Astrocyte (in vitro differentiated cells and primary cell): Measurements from ENCODE around the gene CCDC141. TPM values are rescaled to one million over a fixed set of nuclear protein-coding genes. Genes with fewer than 3 reads are reported as not detected.

Experiments used
- DNase-seq: peaks from one replicate; pipeline ENCODE4 v3.0.0-alpha.2; 2010; ENCODE audit warnings: low read depth
- FAIRE-seq: peaks from 2 replicates; lab custom pipeline; 2011; peaks lifted over from hg19 to GRCh38; lab: Jason Lieb, UNC
- H2AFZ ChIP-seq: 2 replicates; pipeline ENCODE4 v1.6.0; 2012; ENCODE audit warnings: low read depth, low read length, inconsistent platforms
- H3K27ac ChIP-seq: 2 replicates; pipeline ENCODE4 v1.5.1; 2011; ENCODE audit warnings: low read depth, low read length, inconsistent platforms
- H3K27me3 ChIP-seq: 2 replicates; pipeline ENCODE4 v1.6.0; 2011; ENCODE audit warnings: low read length, inconsistent platforms; ENCODE audit not compliant: insufficient read depth
- H3K36me3 ChIP-seq: 2 replicates; pipeline ENCODE4 v1.5.1; 2011; ENCODE audit warnings: low read length, inconsistent platforms; ENCODE audit not compliant: insufficient read depth
- H3K4me1 ChIP-seq: 2 replicates; pipeline ENCODE4 v1.5.1; 2011; ENCODE audit warnings: low read length, inconsistent platforms; ENCODE audit not compliant: insufficient read depth
- H3K4me2 ChIP-seq: 2 replicates; pipeline ENCODE4 v1.6.0; 2012; ENCODE audit warnings: low read length, inconsistent platforms
- H3K4me3 ChIP-seq: 2 replicates; pipeline ENCODE4 v1.5.1; 2011; ENCODE audit warnings: low read depth, mild to moderate bottlenecking, low read length, inconsistent platforms; ENCODE audit not compliant: insufficient read depth
- H3K79me2 ChIP-seq: 2 replicates; pipeline ENCODE4 v1.6.0; 2012; ENCODE audit warnings: mild to moderate bottlenecking, low read length, inconsistent platforms; ENCODE audit not compliant: insufficient read depth
- H3K9ac ChIP-seq: 2 replicates; pipeline ENCODE4 v1.6.0; 2012; ENCODE audit warnings: mild to moderate bottlenecking, low read length, inconsistent platforms
- H3K9me3 ChIP-seq: 2 replicates; pipeline ENCODE4 v1.5.1; 2012; ENCODE audit warnings: low read depth, mild to moderate bottlenecking, low read length, inconsistent platforms; ENCODE audit not compliant: insufficient read depth
- H4K20me1 ChIP-seq: 2 replicates; pipeline ENCODE4 v1.6.0; 2012; ENCODE audit warnings: low read length, inconsistent platforms; ENCODE audit not compliant: insufficient read depth
- H3K27ac Mint-ChIP-seq: one replicate; pipeline ENCODE4 v1.8.0; 2021; ENCODE audit warnings: mild to moderate bottlenecking, mixed read lengths; ENCODE audit not compliant: unreplicated experiment
- H3K27me3 Mint-ChIP-seq: one replicate; pipeline ENCODE4 v1.8.0; 2021; ENCODE audit warnings: low read depth, mixed read lengths; ENCODE audit not compliant: unreplicated experiment
- H3K36me3 Mint-ChIP-seq: one replicate; pipeline ENCODE4 v1.8.0; 2021; ENCODE audit warnings: low read depth, mixed read lengths; ENCODE audit not compliant: unreplicated experiment
- H3K4me1 Mint-ChIP-seq: one replicate; pipeline ENCODE4 v1.8.0; 2021; ENCODE audit warnings: low read depth, mixed read lengths; ENCODE audit not compliant: unreplicated experiment
- H3K4me3 Mint-ChIP-seq: one replicate; pipeline ENCODE4 v1.8.0; 2021; ENCODE audit warnings: mild to moderate bottlenecking, moderate library complexity, mixed read lengths; ENCODE audit not compliant: unreplicated experiment
- H3K9me3 Mint-ChIP-seq: one replicate; pipeline ENCODE4 v1.8.0; 2021; ENCODE audit warnings: mild to moderate bottlenecking, mixed read lengths; ENCODE audit not compliant: unreplicated experiment
- EZH2 ChIP-seq: IDR thresholded peaks from 2 replicates; pipeline ENCODE4 v1.6.1; 2012; ENCODE audit warnings: mild to moderate bottlenecking, low read length, inconsistent platforms; ENCODE audit not compliant: insufficient read depth
- total RNA-seq: library from RNA; stranded (reverse); gene quantifications from 2 replicates; pipeline ENCODE4 v1.2.1, GENCODE V29; 2021
- TF ChIP-seq, protein P1 (sequence below): IDR thresholded peaks from 2 replicates; pipeline ENCODE4 v1.5.1; 2011; ENCODE audit warnings: low read depth, mild to moderate bottlenecking, inconsistent platforms, low read length, moderate library complexity; ENCODE audit not compliant: insufficient read depth

CCDC141 gene
- total RNA-seq, 1 donor from 2014 or later: 0.18 TPM

DNA sequence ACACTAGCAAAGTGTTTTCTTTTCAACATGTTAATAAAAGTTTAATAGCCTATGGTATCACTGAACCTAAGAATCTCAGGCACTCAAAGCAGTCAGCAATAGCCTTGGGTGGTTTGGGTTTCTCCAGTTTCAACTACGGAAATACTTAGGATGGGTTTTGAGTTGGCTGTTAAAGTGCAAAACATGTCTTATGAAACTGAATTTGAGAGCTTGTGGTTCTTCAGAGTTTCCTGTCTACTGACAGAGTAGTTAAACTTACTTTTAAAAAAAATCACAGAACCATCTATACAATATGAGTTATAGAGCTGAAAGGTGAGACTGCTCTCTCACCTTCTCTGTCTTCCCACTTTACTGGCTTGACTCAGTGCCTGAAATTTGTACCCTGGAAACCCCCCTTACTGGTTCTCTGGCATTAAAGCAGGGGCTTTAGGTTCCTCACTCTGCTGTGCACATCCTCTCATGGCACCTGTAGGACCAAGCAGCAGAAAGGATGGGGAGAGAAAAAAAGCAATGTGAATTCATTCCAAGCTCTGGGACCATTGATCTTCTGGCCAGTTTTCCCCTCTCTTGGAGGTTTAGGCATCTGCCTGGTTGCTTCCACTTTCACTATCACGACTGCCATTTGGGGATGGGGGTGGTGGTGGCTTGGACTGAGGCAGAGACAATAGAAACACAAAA lies 18.1 kb downstream of the CCDC141 start:
- Histone ChIP-seq H2AFZ (no peak overlapping the region), H3K27me3 (no peaks in the 10 kb centered on the region), H4K20me1 (no peaks in the 10 kb centered on the region), H3K79me2 (no peaks in the 10 kb centered on the region), H3K27ac (no peak overlapping the region), H3K4me3 (no peak overlapping the region), H3K4me1 (no peaks in the 10 kb centered on the region), H3K4me2 (no peak overlapping the region), H3K9ac (no peak overlapping the region), H3K36me3 (no peaks in the 10 kb centered on the region), H3K9me3 (no peaks in the 10 kb centered on the region)
- Mint-ChIP-seq H3K4me3 (no peak overlapping the region), H3K9me3 (peaks cover 7% of the 10 kb centered on the region), H3K27me3 (no peaks in the 10 kb centered on the region), H3K36me3 (no peaks in the 10 kb centered on the region), H3K4me1 (no peaks in the 10 kb centered on the region), H3K27ac (no peak overlapping the region)
- FAIRE-seq (no peak), DNase-seq (no peak)
- no peak for TF ChIP-seq EZH2
- TF ChIP-seq, protein P1, sequence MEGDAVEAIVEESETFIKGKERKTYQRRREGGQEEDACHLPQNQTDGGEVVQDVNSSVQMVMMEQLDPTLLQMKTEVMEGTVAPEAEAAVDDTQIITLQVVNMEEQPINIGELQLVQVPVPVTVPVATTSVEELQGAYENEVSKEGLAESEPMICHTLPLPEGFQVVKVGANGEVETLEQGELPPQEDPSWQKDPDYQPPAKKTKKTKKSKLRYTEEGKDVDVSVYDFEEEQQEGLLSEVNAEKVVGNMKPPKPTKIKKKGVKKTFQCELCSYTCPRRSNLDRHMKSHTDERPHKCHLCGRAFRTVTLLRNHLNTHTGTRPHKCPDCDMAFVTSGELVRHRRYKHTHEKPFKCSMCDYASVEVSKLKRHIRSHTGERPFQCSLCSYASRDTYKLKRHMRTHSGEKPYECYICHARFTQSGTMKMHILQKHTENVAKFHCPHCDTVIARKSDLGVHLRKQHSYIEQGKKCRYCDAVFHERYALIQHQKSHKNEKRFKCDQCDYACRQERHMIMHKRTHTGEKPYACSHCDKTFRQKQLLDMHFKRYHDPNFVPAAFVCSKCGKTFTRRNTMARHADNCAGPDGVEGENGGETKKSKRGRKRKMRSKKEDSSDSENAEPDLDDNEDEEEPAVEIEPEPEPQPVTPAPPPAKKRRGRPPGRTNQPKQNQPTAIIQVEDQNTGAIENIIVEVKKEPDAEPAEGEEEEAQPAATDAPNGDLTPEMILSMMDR: no peak

DNA sequence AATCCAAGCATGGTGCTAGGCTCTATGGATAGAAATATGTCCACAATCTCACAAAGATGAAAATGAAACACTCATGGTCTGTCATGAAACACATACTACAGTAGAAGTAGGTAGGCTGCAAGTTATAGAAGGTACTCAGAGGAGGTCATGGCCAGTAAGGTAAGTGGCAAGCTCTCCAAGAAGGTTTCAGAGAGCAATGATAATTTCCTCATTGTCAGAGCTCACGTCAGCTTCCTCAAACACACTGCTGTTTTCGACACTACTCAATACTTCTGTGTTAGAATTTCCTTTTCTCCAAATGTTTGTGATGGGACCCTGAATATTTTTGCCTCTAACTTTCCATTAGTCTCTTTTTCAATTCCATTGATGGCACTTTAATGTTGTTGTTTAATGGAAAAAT lies 25.5 kb downstream of the CCDC141 start:
- H3K36me3 ChIP-seq: no peaks in the 10 kb centered on the region
- FAIRE-seq (no peak), DNase-seq (no peak)
- H2AFZ ChIP-seq: no peak overlapping the region
- Mint-ChIP-seq H3K36me3 (no peaks in the 10 kb centered on the region), H3K4me1 (no peaks in the 10 kb centered on the region), H3K27ac (no peak overlapping the region), H3K27me3 (no peaks in the 10 kb centered on the region), H3K9me3 (peaks cover 14% of the 10 kb centered on the region), H3K4me3 (no peak overlapping the region)
- H3K4me3 ChIP-seq: no peak overlapping the region
- no peaks in the 10 kb centered on the region for H4K20me1 ChIP-seq
- no peak overlapping the region for H3K27ac ChIP-seq
- H3K9me3 ChIP-seq: no peaks in the 10 kb centered on the region
- H3K27me3 ChIP-seq: no peaks in the 10 kb centered on the region
- no peak overlapping the region for H3K9ac ChIP-seq
- H3K4me2 ChIP-seq: no peak overlapping the region
- TF ChIP-seq, protein P1: no peak
- TF ChIP-seq EZH2: no peak
- no peaks in the 10 kb centered on the region for H3K79me2 ChIP-seq
- H3K4me1 ChIP-seq: no peaks in the 10 kb centered on the region

DNA sequence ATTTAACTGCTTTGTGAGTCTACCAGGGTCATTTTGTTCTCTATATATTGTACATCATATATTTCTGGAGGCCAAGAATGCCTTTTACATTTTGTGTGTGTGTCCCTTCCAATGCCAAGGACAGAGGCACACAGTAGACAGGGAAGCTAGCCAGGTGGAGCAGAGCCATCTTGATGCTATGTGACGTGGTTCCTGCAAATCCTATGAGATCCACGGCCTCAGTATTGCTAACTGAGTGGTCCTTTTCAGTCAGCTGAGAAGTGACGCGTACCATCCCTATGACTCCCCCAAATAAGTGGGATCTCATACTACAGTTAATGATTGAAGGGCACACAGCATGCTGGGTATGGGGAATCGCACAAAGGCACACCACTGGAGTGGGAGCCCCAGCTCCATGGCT lies 27.3 kb downstream of the CCDC141 start:
- Histone ChIP-seq H3K27ac (no peak overlapping the region), H3K4me1 (no peaks in the 10 kb centered on the region), H2AFZ (no peak overlapping the region), H3K79me2 (no peaks in the 10 kb centered on the region), H4K20me1 (no peaks in the 10 kb centered on the region), H3K4me3 (no peak overlapping the region), H3K9ac (no peak overlapping the region), H3K36me3 (no peaks in the 10 kb centered on the region), H3K9me3 (no peaks in the 10 kb centered on the region), H3K27me3 (no peaks in the 10 kb centered on the region), H3K4me2 (no peak overlapping the region)
- no peak for DNase-seq
- FAIRE-seq: no peak
- Mint-ChIP-seq H3K9me3 (peaks cover 12% of the 10 kb centered on the region), H3K36me3 (no peaks in the 10 kb centered on the region), H3K4me1 (no peaks in the 10 kb centered on the region), H3K27me3 (no peaks in the 10 kb centered on the region), H3K27ac (no peak overlapping the region), H3K4me3 (no peak overlapping the region)
- no peak for TF ChIP-seq EZH2
- TF ChIP-seq, protein P1: no peak
